ENCODE measurements around the gene TYW1. TPM values are rescaled to one million over a fixed set of nuclear protein-coding genes. Genes with fewer than 3 reads are reported as not detected.
"Not testable (repeated sequence)": the region's sequence is repeated elsewhere in the genome, so short reads cannot be mapped to it uniquely, and the experiment has no call there.

The TYW1 gene
- total RNA-seq, 1 experiment from 2014 or later = 13.4 TPM

DNA sequence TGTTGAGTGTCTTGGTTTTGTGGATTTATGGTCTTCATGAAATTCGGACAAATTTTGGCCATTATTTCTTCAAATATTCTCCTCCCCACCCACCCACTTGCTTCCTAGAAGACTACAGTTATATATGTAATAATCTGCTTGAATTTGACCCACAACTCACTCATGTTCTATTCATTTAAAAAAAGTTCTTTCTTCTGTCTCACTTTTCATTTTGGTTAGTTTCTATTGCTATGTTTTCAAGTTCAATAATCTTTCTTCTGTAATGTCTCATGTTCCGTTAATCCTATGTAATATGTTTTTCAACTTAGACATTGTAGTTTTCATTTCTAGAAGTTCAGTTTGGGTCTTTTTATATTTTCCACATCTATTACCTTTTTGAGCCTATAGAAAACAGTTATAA is 55.5 kb downstream of the TYW1 start:
- DNase-seq; H3K4me2 ChIP-seq; BruUV-seq (replicated peaks); H3K4me3 ChIP-seq; H3K36me3 ChIP-seq (ENCODE audit: low read depth); H3F3A ChIP-seq (ENCODE audit: insufficient read depth, low read depth); H3K79me2 ChIP-seq (ENCODE audit: low read depth); POLR2A ChIA-PET (ENCODE audit: unreplicated experiment); H3K9me3 ChIP-seq (ENCODE audit: insufficient read depth, low read depth); H4K20me1 ChIP-seq (ENCODE audit: insufficient read depth); intact Hi-C loops (cut with micrococcal nuclease; ENCODE audit: unreplicated experiment); H2AFZ ChIP-seq; H3K27me3 ChIP-seq (ENCODE audit: insufficient read depth, low read depth); H3K27ac ChIP-seq; H3K4me1 ChIP-seq (replicated peaks; ENCODE audit: insufficient read depth); CTCF ChIA-PET; H3K9me2 ChIP-seq (ENCODE audit: insufficient read depth): not testable (repeated sequence)

DNA sequence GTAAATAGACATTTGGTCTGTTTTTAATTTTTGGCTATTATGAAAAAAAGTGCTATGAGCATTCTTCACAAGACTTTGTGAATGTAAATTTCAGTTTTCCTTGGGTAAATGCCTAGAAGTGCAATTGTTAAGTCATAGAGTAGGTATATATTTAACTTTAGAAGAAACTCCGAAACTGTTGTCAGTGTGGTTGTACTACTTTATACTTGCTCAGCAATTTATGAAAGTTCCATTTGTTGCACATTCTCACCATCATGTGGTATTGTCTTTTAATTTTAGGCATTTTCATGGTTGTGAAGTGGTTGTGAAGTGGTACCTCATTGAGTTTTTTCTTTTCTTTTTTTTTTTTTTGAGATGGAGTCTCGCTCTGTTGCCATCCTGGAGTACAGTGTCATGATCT is 60.0 kb downstream of the TYW1 start:
- H3K4me1 ChIP-seq (replicated peaks; ENCODE audit: insufficient read depth) = 0 out of 2 replicates have a peak, but pooled peaks cover under 1% of the 10 kb centered on the region
- DNase-seq = no peak
- ChIA-PET CTCF (no interaction called here), POLR2A (ENCODE audit: unreplicated experiment) (no interaction called here)
- H3K4me3 ChIP-seq = no peak overlapping the region
- intact Hi-C loops (cut with micrococcal nuclease; ENCODE audit: unreplicated experiment) = no loop called here
- H2AFZ ChIP-seq = no peak overlapping the region
- H3K79me2 ChIP-seq (ENCODE audit: low read depth) = no peaks in the 10 kb centered on the region
- no peak overlapping the region for H3K4me2 ChIP-seq
- no TSS peak for BruUV-seq (replicated peaks)
- H3K36me3 ChIP-seq (ENCODE audit: low read depth) = no peaks in the 10 kb centered on the region
- no peaks in the 10 kb centered on the region for H3F3A ChIP-seq (ENCODE audit: insufficient read depth, low read depth)
- no peaks in the 10 kb centered on the region for H3K9me3 ChIP-seq (ENCODE audit: insufficient read depth, low read depth)
- TF ChIP-seq EZH2 (IDR thresholded peaks at IDR 0.05; ENCODE audit: low read depth) = no peak
- no peak for TF ChIP-seq CTCF (conservative IDR thresholded peaks at IDR 0.05)
- no peaks in the 10 kb centered on the region for H3K9me2 ChIP-seq (ENCODE audit: insufficient read depth)
- no peak overlapping the region for H3K27ac ChIP-seq
- no peaks in the 10 kb centered on the region for H3K27me3 ChIP-seq (ENCODE audit: insufficient read depth, low read depth)
- H4K20me1 ChIP-seq (ENCODE audit: insufficient read depth) = no peaks in the 10 kb centered on the region

- intact Hi-C loops (cut with micrococcal nuclease; ENCODE audit: unreplicated experiment); H3F3A ChIP-seq (ENCODE audit: insufficient read depth, low read depth): not testable (repeated sequence)
Observed at GRCh38 chr7:67061321-67061720, 64.7 kb downstream of the TYW1 start.

DNA sequence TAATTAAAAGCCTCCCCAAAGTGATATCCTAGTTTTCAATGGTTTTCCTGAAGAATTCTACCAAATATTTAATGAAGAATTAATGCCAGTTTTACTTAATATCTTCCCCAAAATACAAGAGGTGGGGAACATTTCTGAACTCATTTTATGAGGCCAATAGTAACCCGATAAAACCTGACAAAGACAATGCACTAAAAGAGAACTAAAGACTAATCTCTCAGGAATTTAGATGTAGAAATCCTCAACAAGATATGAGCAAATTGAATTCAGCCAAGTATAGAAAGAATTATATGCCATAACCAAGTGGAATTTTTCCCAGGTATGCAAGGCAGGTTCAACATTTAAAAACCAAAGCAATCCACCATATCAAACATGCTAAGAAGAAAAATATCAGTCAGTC is 66.2 kb downstream of the TYW1 start:
- H2AFZ ChIP-seq; H3K36me3 ChIP-seq (ENCODE audit: low read depth); H3K9me2 ChIP-seq (ENCODE audit: insufficient read depth); POLR2A ChIA-PET (ENCODE audit: unreplicated experiment); H3K4me3 ChIP-seq; H3K79me2 ChIP-seq (ENCODE audit: low read depth); H3K4me2 ChIP-seq; H3K9me3 ChIP-seq (ENCODE audit: insufficient read depth, low read depth); H3K27me3 ChIP-seq (ENCODE audit: insufficient read depth, low read depth); CTCF ChIA-PET; H3F3A ChIP-seq (ENCODE audit: insufficient read depth, low read depth); H4K20me1 ChIP-seq (ENCODE audit: insufficient read depth); BruUV-seq (replicated peaks); H3K27ac ChIP-seq; intact Hi-C loops (cut with micrococcal nuclease; ENCODE audit: unreplicated experiment): not testable (repeated sequence)
- peaks cover 12% of the 10 kb centered on the region for H3K4me1 ChIP-seq (replicated peaks; ENCODE audit: insufficient read depth)
- DNase-seq = peak in 1 of 2 experiments; percentile 59

More at GRCh38 chr7:67061321-67061720, 64.7 kb downstream of the TYW1 start:
- H4K20me1 ChIP-seq (ENCODE audit: insufficient read depth); POLR2A ChIA-PET (ENCODE audit: unreplicated experiment); H3K9me3 ChIP-seq (ENCODE audit: insufficient read depth, low read depth); H3K9me2 ChIP-seq (ENCODE audit: insufficient read depth); H2AFZ ChIP-seq; H3K27ac ChIP-seq; H3K36me3 ChIP-seq (ENCODE audit: low read depth); H3K4me3 ChIP-seq; CTCF ChIA-PET; DNase-seq; H3K27me3 ChIP-seq (ENCODE audit: insufficient read depth, low read depth); H3K79me2 ChIP-seq (ENCODE audit: low read depth); BruUV-seq (replicated peaks); H3K4me2 ChIP-seq: not testable (repeated sequence)
- peaks cover 12% of the 10 kb centered on the region for H3K4me1 ChIP-seq (replicated peaks; ENCODE audit: insufficient read depth)

DNA sequence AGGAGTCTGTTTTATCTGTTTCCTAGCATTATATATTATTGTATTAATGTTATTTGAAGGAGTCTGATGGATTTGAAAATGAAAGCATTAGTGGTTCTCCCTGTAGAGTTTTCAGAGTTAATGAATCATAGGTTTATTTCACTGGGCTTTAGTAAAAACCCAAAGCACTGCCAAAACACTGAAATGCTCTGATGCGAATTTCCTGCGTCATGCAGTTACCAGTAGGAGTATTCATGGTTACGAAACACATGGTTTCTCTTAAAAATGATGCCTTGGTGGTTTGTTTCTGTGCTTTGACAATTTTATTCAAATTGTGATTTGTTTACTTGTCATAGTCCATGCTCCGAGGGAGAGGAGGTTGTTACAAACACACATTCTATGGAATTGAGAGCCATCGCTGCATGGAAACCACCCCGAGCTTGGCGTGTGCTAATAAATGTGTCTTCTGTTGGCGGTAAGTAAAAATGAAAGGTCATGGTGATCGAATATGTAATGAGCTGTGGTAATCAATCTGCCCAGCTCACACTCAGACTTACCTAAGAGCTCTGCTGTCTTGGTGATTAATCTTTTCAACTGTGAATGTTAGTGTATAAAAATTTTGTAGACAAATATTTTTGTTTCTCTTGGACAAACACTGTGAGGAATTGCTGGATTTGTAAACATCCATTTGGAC is 70.5 kb downstream of the TYW1 start:
- H3K9me3 ChIP-seq (ENCODE audit: insufficient read depth, low read depth); H3K4me1 ChIP-seq (replicated peaks; ENCODE audit: insufficient read depth); H3K9me2 ChIP-seq (ENCODE audit: insufficient read depth); H3K4me2 ChIP-seq; POLR2A ChIA-PET (ENCODE audit: unreplicated experiment); DNase-seq; H3K27me3 ChIP-seq (ENCODE audit: insufficient read depth, low read depth); CTCF ChIA-PET; H3K4me3 ChIP-seq; H3K36me3 ChIP-seq (ENCODE audit: low read depth); H2AFZ ChIP-seq; H3K79me2 ChIP-seq (ENCODE audit: low read depth); H3K27ac ChIP-seq; H4K20me1 ChIP-seq (ENCODE audit: insufficient read depth); BruUV-seq (replicated peaks); intact Hi-C loops (cut with micrococcal nuclease; ENCODE audit: unreplicated experiment); H3F3A ChIP-seq (ENCODE audit: insufficient read depth, low read depth): not testable (repeated sequence)

DNA sequence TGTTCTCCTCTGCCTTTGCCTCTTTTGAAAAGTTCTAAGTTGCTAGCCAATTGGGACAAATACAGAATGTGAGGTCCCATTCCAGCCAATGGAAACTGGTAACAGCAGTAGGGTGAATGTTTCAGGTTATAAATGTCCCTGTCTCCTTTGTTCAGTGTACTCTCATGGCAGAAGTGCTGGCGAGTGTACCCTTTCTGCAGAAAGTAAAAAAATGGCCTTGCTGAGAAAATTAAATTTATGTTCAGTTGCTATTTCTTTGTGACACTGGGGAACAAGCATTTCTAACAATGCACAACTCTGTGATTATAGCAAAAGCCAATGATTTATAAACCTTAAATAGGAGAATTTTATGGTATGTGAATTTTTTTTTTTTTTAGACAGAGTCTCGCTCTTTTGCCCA is 79.5 kb downstream of the TYW1 start:
- H3K9me2 ChIP-seq (ENCODE audit: insufficient read depth); H3K36me3 ChIP-seq (ENCODE audit: low read depth); H3K27me3 ChIP-seq (ENCODE audit: insufficient read depth, low read depth); H3K4me3 ChIP-seq; H4K20me1 ChIP-seq (ENCODE audit: insufficient read depth); H2AFZ ChIP-seq; H3K79me2 ChIP-seq (ENCODE audit: low read depth); H3K27ac ChIP-seq; H3K4me1 ChIP-seq (replicated peaks; ENCODE audit: insufficient read depth); POLR2A ChIA-PET (ENCODE audit: unreplicated experiment); H3F3A ChIP-seq (ENCODE audit: insufficient read depth, low read depth); DNase-seq; intact Hi-C loops (cut with micrococcal nuclease; ENCODE audit: unreplicated experiment); BruUV-seq (replicated peaks); H3K4me2 ChIP-seq; CTCF ChIA-PET: not testable (repeated sequence)
- H3K9me3 ChIP-seq (ENCODE audit: insufficient read depth, low read depth) = peaks cover 11% of the 10 kb centered on the region; the same call in 1 of the 2 replicates

DNA sequence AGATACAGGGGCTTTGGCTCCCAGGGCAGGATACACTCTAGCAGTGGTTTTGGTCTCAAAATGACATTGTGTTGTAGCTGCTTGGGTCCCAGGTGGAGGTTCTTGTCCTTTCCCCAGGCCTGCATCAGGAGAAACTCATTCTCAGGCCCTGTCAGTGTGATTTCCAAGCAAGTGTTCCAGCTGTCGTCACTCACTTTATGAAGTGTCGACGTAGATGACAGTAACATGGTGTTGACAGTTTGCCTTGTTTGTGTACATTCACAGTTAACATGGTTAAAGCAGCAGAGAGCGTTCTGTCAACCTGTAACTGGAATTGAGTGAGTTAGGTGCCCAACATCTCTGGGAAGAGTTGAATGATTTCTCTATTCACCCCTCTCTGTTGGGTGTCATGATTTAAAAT is 86.2 kb downstream of the TYW1 start:
- H3K4me3 ChIP-seq; H3K9me2 ChIP-seq (ENCODE audit: insufficient read depth); intact Hi-C loops (cut with micrococcal nuclease; ENCODE audit: unreplicated experiment); H3K79me2 ChIP-seq (ENCODE audit: low read depth); CTCF ChIA-PET; H4K20me1 ChIP-seq (ENCODE audit: insufficient read depth); H3F3A ChIP-seq (ENCODE audit: insufficient read depth, low read depth); H3K4me1 ChIP-seq (replicated peaks; ENCODE audit: insufficient read depth); H3K27me3 ChIP-seq (ENCODE audit: insufficient read depth, low read depth); H3K27ac ChIP-seq; H2AFZ ChIP-seq; DNase-seq; H3K36me3 ChIP-seq (ENCODE audit: low read depth); POLR2A ChIA-PET (ENCODE audit: unreplicated experiment); H3K9me3 ChIP-seq (ENCODE audit: insufficient read depth, low read depth); BruUV-seq (replicated peaks); H3K4me2 ChIP-seq: not testable (repeated sequence)
